ENCODE measurements around the gene LGI4. TPM values are rescaled to one million over a fixed set of nuclear protein-coding genes. Genes with fewer than 3 reads are reported as not detected.

LGI4 gene
- total RNA-seq, 1 experiment from 2014 or later, result 0.43 TPM

DNA sequence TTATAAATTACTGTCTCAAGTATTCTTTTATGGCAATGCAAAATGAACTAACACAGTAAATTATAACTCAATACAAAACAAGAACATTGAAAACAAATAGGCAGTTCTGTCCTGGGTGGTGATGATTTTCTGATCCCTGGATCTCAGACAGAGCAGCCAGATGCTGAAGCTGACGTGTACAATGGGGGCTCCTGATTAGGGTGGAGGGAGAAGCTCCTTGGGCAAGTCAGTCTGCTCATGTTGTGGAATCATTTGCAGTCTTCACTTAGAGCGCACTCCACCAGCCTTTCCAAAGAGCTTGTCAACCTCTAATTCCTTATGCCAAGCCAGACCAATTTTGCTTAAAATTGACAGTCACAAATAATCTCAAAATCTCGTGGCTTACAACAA, 41.3 kb upstream of the LGI4 start:
- TF ChIP-seq, protein P1, sequence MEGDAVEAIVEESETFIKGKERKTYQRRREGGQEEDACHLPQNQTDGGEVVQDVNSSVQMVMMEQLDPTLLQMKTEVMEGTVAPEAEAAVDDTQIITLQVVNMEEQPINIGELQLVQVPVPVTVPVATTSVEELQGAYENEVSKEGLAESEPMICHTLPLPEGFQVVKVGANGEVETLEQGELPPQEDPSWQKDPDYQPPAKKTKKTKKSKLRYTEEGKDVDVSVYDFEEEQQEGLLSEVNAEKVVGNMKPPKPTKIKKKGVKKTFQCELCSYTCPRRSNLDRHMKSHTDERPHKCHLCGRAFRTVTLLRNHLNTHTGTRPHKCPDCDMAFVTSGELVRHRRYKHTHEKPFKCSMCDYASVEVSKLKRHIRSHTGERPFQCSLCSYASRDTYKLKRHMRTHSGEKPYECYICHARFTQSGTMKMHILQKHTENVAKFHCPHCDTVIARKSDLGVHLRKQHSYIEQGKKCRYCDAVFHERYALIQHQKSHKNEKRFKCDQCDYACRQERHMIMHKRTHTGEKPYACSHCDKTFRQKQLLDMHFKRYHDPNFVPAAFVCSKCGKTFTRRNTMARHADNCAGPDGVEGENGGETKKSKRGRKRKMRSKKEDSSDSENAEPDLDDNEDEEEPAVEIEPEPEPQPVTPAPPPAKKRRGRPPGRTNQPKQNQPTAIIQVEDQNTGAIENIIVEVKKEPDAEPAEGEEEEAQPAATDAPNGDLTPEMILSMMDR (IDR thresholded peaks at IDR 0.05; ENCODE audit: insufficient read depth in 1 of 2, low read depth in 1 of 2, low read length in 1 of 2, severe bottlenecking in 1 of 2, unreplicated experiment in 1 of 2), result no peak
- Mint-ChIP-seq H3K27me3 (ENCODE audit: insufficient read depth, unreplicated experiment) (no peaks in the 10 kb centered on the region), H3K4me3 (ENCODE audit: unreplicated experiment) (no peak overlapping the region), H3K36me3 (ENCODE audit: insufficient read depth, unreplicated experiment) (no peaks in the 10 kb centered on the region), H3K27ac (ENCODE audit: unreplicated experiment) (no peak overlapping the region), H3K9me3 (ENCODE audit: unreplicated experiment) (peaks cover 29% of the 10 kb centered on the region), H3K4me1 (ENCODE audit: low read depth, unreplicated experiment) (no peaks in the 10 kb centered on the region)
- H3K4me3 ChIP-seq (ENCODE audit: low read depth, low read length), result no peak overlapping the region
- intact Hi-C loops (cut with micrococcal nuclease; ENCODE audit: unreplicated experiment), result no loop called here
- H3K27me3 ChIP-seq (replicated peaks; ENCODE audit: control insufficient read depth, insufficient read depth, low read length), result no peaks in the 10 kb centered on the region
- ChIA-PET POLR2A (no interaction called here), CTCF (no interaction called here)
- DNase-seq, result no peak
- no TSS peak for BruUV-seq (replicated peaks)
- no peaks in the 10 kb centered on the region for H3K36me3 ChIP-seq (ENCODE audit: control insufficient read depth, insufficient read depth, low read length)
- peaks cover 14% of the 10 kb centered on the region for H3K9me3 ChIP-seq
- peaks cover 6% of the 10 kb centered on the region; the same call in 1 of the 2 replicates for H3K4me1 ChIP-seq

DNA sequence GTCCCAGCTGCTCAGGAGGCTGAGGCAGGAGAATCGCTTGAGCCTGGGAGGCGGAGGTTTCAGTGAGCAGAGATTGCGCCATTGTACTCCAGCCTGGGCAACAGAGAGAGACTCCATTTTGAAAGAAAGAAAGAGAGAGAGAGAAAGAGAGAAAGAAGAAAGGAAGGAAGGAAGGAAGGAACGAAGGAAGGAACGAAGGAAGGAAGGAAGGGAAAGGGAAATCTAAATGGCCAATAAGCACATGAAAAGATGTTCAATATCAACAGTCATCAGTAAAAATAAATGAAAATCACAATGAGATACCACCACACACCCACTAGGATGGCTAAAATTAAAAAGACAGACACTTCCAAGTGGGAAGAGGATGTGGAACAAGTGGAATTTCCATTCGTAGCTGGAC, 39.4 kb upstream of the LGI4 start:
- POLR2A ChIA-PET, result no interaction called here
- CTCF ChIA-PET, result no interaction called here
- peaks cover 29% of the 10 kb centered on the region for H3K9me3 Mint-ChIP-seq (ENCODE audit: unreplicated experiment)

DNA sequence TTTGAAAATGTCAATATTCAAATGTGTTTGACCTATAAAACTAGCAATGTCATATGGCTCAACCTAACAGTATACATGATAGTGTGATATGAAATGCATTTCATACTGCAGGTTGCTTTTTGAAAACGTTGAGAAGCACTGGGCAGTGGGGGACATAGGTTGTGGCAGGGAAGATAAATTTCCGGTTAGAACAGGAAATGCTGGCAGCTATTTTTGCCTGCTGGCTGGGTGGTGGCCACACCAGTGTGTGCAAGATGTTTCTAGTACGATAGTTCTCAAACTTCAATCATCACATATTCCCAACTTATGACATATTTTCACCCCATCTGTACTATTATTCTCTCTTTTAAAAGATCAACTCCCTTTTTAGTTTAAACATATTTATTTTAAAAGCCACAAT, 36.9 kb upstream of the LGI4 start:
- Mint-ChIP-seq H3K9me3 (ENCODE audit: unreplicated experiment) (peaks cover 23% of the 10 kb centered on the region), H3K4me3 (ENCODE audit: unreplicated experiment) (no peak overlapping the region), H3K27ac (ENCODE audit: unreplicated experiment) (no peak overlapping the region), H3K4me1 (ENCODE audit: low read depth, unreplicated experiment) (no peaks in the 10 kb centered on the region), H3K27me3 (ENCODE audit: insufficient read depth, unreplicated experiment) (no peaks in the 10 kb centered on the region), H3K36me3 (ENCODE audit: insufficient read depth, unreplicated experiment) (no peaks in the 10 kb centered on the region)
- Histone ChIP-seq H3K36me3 (ENCODE audit: control insufficient read depth, insufficient read depth, low read length) (no peaks in the 10 kb centered on the region), H3K4me1 (peaks cover 6% of the 10 kb centered on the region; the same call in 1 of the 2 replicates), H3K4me3 (ENCODE audit: low read depth, low read length) (no peak overlapping the region), H3K27me3 (replicated peaks; ENCODE audit: control insufficient read depth, insufficient read depth, low read length) (no peaks in the 10 kb centered on the region), H3K9me3 (peaks cover 3% of the 10 kb centered on the region)
- TF ChIP-seq, protein P1 (IDR thresholded peaks at IDR 0.05; ENCODE audit: insufficient read depth in 1 of 2, low read depth in 1 of 2, low read length in 1 of 2, severe bottlenecking in 1 of 2, unreplicated experiment in 1 of 2), result no peak
- no TSS peak for BruUV-seq (replicated peaks)
- intact Hi-C loops (cut with micrococcal nuclease; ENCODE audit: unreplicated experiment), result no loop called here
- ChIA-PET CTCF (no interaction called here), POLR2A (no interaction called here)
- no peak for DNase-seq

More for the DNA sequence above, 39.4 kb upstream of the LGI4 start:
- BruUV-seq (replicated peaks), result no TSS peak
- no peaks in the 10 kb centered on the region for H3K4me1 Mint-ChIP-seq (ENCODE audit: low read depth, unreplicated experiment)
- TF ChIP-seq, protein P1 (IDR thresholded peaks at IDR 0.05; ENCODE audit: insufficient read depth in 1 of 2, low read depth in 1 of 2, low read length in 1 of 2, severe bottlenecking in 1 of 2, unreplicated experiment in 1 of 2), result no peak
- H3K27me3 Mint-ChIP-seq (ENCODE audit: insufficient read depth, unreplicated experiment), result no peaks in the 10 kb centered on the region
- intact Hi-C loops (cut with micrococcal nuclease; ENCODE audit: unreplicated experiment), result no loop called here
- no peaks in the 10 kb centered on the region for H3K36me3 Mint-ChIP-seq (ENCODE audit: insufficient read depth, unreplicated experiment)
- Histone ChIP-seq H3K27me3 (replicated peaks; ENCODE audit: control insufficient read depth, insufficient read depth, low read length) (no peaks in the 10 kb centered on the region), H3K4me1 (peaks cover 6% of the 10 kb centered on the region; the same call in 1 of the 2 replicates), H3K36me3 (ENCODE audit: control insufficient read depth, insufficient read depth, low read length) (no peaks in the 10 kb centered on the region), H3K4me3 (ENCODE audit: low read depth, low read length) (no peak overlapping the region), H3K9me3 (peaks cover 14% of the 10 kb centered on the region)
- H3K27ac Mint-ChIP-seq (ENCODE audit: unreplicated experiment), result no peak overlapping the region
- H3K4me3 Mint-ChIP-seq (ENCODE audit: unreplicated experiment), result no peak overlapping the region
- no peak for DNase-seq

All from Caco-2 (cell line).